Activated CD8-positive, alpha-beta T cell treated with anti-CD3 and anti-CD28 coated beads for 36 hours (primary cell): ENCODE results near the gene RPL37. TPM values are rescaled to one million over a fixed set of nuclear protein-coding genes. Genes with fewer than 3 reads are reported as not detected.

ENCODE experiments used
- ATAC-seq: fragments of 200-7000 bp; cut with Tn5 transposase; one replicate; pipeline ENCODE4 v1.10.0; 2021; ENCODE audit warnings: mild to moderate bottlenecking, moderate library complexity
- CTCF ChIA-PET: fragments of 350-600 bp; sonication (Branson Sonifier 250); formaldehyde crosslinking; loops from one replicate; lab custom pipeline; 2021; ENCODE audit warnings: antibody characterized with exemption; lab: Charles Lee
- POLR2A ChIA-PET: fragments of 350-600 bp; sonication (Branson Sonifier 250); formaldehyde crosslinking; loops from one replicate; lab custom pipeline; 2021; ENCODE audit warnings: antibody characterized with exemption; lab: Charles Lee
- DNase-seq: peaks from one replicate; pipeline ENCODE4 v3.0.0-alpha.2; 2020
- H3K27ac Mint-ChIP-seq: one replicate; pipeline ENCODE4 v1.8.0; 2021; ENCODE audit warnings: mild to moderate bottlenecking, mixed read lengths
- H3K27me3 Mint-ChIP-seq: one replicate; pipeline ENCODE4 v1.8.0; 2021; ENCODE audit warnings: mixed read lengths
- H3K36me3 Mint-ChIP-seq: one replicate; pipeline ENCODE4 v1.8.0; 2021; ENCODE audit warnings: low read depth, mixed read lengths
- H3K4me1 Mint-ChIP-seq: one replicate; pipeline ENCODE4 v1.8.0; 2021; ENCODE audit warnings: low read depth, mixed read lengths
- H3K4me3 Mint-ChIP-seq: one replicate; pipeline ENCODE4 v1.8.0; 2021; ENCODE audit warnings: mild to moderate bottlenecking, moderate library complexity, mixed read lengths
- H3K9me3 Mint-ChIP-seq: one replicate; pipeline ENCODE4 v1.8.0; 2021; ENCODE audit warnings: mixed read lengths
- CTCF ChIP-seq: fragments of 200-600 bp; IDR thresholded peaks from one replicate; pipeline ENCODE4 v1.8.0; 2022; ENCODE audit warnings: antibody characterized with exemption, mild to moderate bottlenecking
- intact Hi-C: fragments of 100-400 bp; cut with micrococcal nuclease; formaldehyde crosslinking; loops from one replicate; pipeline ENCODE4 v1.10.0; 2022
- total RNA-seq, 2 experiments: library from RNA; stranded (reverse); gene quantifications; one replicate each; pipeline ENCODE4 v1.2.3, GENCODE V29; 2021

The RPL37 gene
- total RNA-seq, 2 experiments from 2014 or later, result 1,914 to 1,950 TPM

- peak; percentile 44 for DNase-seq
- peaks cover 4% of the 10 kb centered on the region for H3K9me3 Mint-ChIP-seq
- H3K4me1 Mint-ChIP-seq, result peaks cover 40% of the 10 kb centered on the region
- no peak for TF ChIP-seq CTCF
- ChIA-PET POLR2A (interaction anchor here (0.6 to 4.9 kb wide), 13 partner anchors 8 to 153 kb away, joined by 3 to 36 read pairs (median 4); partner anchors contain the start of genes PRKAA1 and TTC33), CTCF (interaction anchor here (2.5 kb wide), 1 partner anchor 36 kb away, joined by 8 read pairs; the partner anchor contains the start of gene PRKAA1)
- intact Hi-C loops, result loop anchor here (10.0 kb wide), 1 partner anchor 80 kb away; the partner anchor contains the start of gene TTC33
- peaks cover 61% of the 10 kb centered on the region for H3K36me3 Mint-ChIP-seq
- no peak for ATAC-seq
- H3K27ac Mint-ChIP-seq, result peak overlapping the region; percentile 100
- H3K27me3 Mint-ChIP-seq, result no peaks in the 10 kb centered on the region
- peak overlapping the region; percentile 93 for H3K4me3 Mint-ChIP-seq
Observed at GRCh38 chr5:40834391-40834848, 602 bp downstream of the RPL37 start.

GRCh38 chr5:40833712-40834229, 1.3 kb downstream of the RPL37 start:
- intact Hi-C loops, result loop anchor here (10.0 kb wide), 1 partner anchor 79 kb away; the partner anchor contains the start of gene TTC33
- no peak for DNase-seq
- ATAC-seq, result no peak
- Mint-ChIP-seq H3K27me3 (no peaks in the 10 kb centered on the region), H3K36me3 (peaks cover 67% of the 10 kb centered on the region), H3K4me3 (peak overlapping the region; percentile 93), H3K9me3 (peaks cover 4% of the 10 kb centered on the region), H3K4me1 (peaks cover 47% of the 10 kb centered on the region), H3K27ac (peak overlapping the region; percentile 100)
- no peak for TF ChIP-seq CTCF
- CTCF ChIA-PET, result interaction anchor here (1.4 to 2.5 kb wide), 2 partner anchors 35 to 79 kb away, joined by 3 to 8 read pairs; partner anchors contain the start of gene PRKAA1
- POLR2A ChIA-PET, result interaction anchor here (0.6 to 4.9 kb wide), 11 partner anchors 10 to 152 kb away, joined by 3 to 36 read pairs (median 4); partner anchors contain the start of genes PRKAA1 and TTC33

DNA sequence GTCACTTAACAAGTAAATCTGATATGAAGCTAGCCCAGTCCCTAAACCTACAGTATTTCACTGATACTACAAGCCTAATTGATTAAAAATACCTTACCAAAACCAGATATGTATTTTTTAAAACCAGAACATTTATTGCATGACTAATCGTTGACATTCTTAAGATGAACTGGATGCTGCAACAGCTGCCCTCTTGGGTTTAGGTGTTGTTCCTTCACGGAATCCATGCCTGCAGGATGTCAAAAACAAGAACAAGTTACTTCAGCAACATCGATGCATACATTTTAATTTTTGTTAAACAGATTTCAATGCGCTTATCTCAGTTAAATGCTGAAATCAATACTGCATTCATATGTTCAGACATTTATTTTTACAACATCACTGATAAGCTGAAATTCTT, 2.7 kb downstream of the RPL37 start:
- CTCF ChIA-PET, result interaction anchor here (1.0 to 2.5 kb wide), 4 partner anchors 24 to 146 kb away, joined by 3 to 8 read pairs (median 4); partner anchors contain the start of gene PRKAA1
- Mint-ChIP-seq H3K36me3 (peaks cover 81% of the 10 kb centered on the region), H3K27me3 (no peaks in the 10 kb centered on the region), H3K9me3 (peaks cover 4% of the 10 kb centered on the region), H3K4me3 (peak overlapping the region; percentile 93), H3K27ac (peak overlapping the region; percentile 100), H3K4me1 (peaks cover 55% of the 10 kb centered on the region)
- no peak for TF ChIP-seq CTCF
- intact Hi-C loops, result loop anchor here (10.0 kb wide), 1 partner anchor 78 kb away; the partner anchor contains the start of gene TTC33
- ATAC-seq (no peak), DNase-seq (no peak)
- POLR2A ChIA-PET, result interaction anchor here (0.7 to 4.9 kb wide), 11 partner anchors 9 to 1661 kb away, joined by 3 to 36 read pairs (median 4); partner anchors contain the start of genes CARD6 and TTC33

DNA sequence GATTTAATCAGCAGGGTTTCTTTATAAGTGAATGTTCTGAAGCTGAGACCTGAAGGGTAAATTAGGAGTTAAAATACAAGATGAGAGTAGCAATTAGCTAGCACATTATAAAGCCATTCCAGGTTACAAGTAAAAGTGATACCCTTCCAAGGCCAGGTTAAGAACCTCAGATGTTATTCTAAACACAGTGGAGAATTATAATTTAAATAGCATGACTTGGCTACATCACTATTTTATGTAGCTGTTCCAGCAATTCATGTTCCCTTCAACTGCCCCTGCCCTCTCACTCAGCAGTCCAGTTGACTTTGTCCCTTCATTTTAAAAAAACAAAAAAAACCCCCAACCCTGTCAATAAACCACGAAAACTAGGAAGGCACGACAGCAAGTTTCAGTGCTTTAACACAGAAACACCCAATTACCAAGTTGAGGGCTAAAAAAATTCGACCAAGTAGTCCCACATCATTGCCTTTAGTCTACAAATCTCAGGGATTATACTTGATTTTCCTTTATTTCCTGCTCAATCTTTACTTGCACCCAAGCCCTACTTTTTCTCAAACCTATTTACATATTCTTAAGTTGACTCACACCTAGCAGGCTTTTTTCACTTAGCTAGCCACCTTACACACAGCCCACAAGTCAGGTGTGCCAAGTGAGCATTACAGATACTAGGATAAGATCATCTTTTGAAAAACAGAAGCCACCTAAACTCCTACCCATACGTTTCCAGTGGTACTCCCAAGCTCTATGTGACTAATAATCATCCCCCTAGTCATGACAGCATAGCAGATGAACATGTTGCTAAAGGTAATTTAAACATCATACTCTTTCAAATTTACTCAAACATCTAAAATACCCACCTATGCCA, 3.4 kb downstream of the RPL37 start:
- peak; percentile 32 for ATAC-seq
- no peak for TF ChIP-seq CTCF

More for the DNA sequence above, 3.4 kb downstream of the RPL37 start:
- intact Hi-C loops, result loop anchor here (10.0 kb wide), 1 partner anchor 77 kb away; the partner anchor contains the start of gene TTC33
- DNase-seq, result peak; percentile 56
- CTCF ChIA-PET, result interaction anchor here (1.0 to 2.5 kb wide), 3 partner anchors 23 to 145 kb away, joined by 3 to 8 read pairs (median 4); partner anchors contain the start of gene PRKAA1
- Mint-ChIP-seq H3K4me1 (peaks cover 54% of the 10 kb centered on the region), H3K9me3 (peaks cover under 1% of the 10 kb centered on the region), H3K27ac (peak overlapping the region; percentile 100), H3K27me3 (no peaks in the 10 kb centered on the region), H3K36me3 (peaks cover 89% of the 10 kb centered on the region), H3K4me3 (peak overlapping the region; percentile 93)
- POLR2A ChIA-PET, result interaction anchor here (0.7 to 4.9 kb wide), 11 partner anchors 9 to 1660 kb away, joined by 3 to 36 read pairs (median 4); partner anchors contain the start of genes CARD6 and TTC33
